Measurements from ENCODE around the gene MECR.

The MECR gene

GRCh38 chr1:29162476-29163138 is 68.1 kb downstream of the MECR start:
- no peaks in the 10 kb centered on the region for H3K27me3 ChIP-seq (ENCODE audit: insufficient read depth, poor library complexity, severe bottlenecking)
- H3K4me1 ChIP-seq (ENCODE audit: insufficient read depth, poor library complexity, severe bottlenecking): no peaks in the 10 kb centered on the region
- no peak for TF ChIP-seq CTCF (IDR thresholded peaks at IDR 0.05; ENCODE audit: poor library complexity, severe bottlenecking)
- DNase-seq (ENCODE audit: low spot score) (no peak), ATAC-seq (ENCODE audit: low read depth) (no peak)
- H3K4me3 ChIP-seq (ENCODE audit: severe bottlenecking): no peak overlapping the region
- H3K27ac ChIP-seq (ENCODE audit: poor library complexity, severe bottlenecking): no peak overlapping the region
- no peaks in the 10 kb centered on the region for H3K9me3 ChIP-seq (ENCODE audit: severe bottlenecking)
- peaks cover 99% of the 10 kb centered on the region for H3K36me3 ChIP-seq (ENCODE audit: low read depth)

GRCh38 chr1:29162025-29162424 is 68.7 kb downstream of the MECR start:
- H3K36me3 ChIP-seq (ENCODE audit: low read depth): peaks cover 99% of the 10 kb centered on the region
- H3K9me3 ChIP-seq (ENCODE audit: severe bottlenecking): no peaks in the 10 kb centered on the region
- H3K27ac ChIP-seq (ENCODE audit: poor library complexity, severe bottlenecking): no peak overlapping the region
- ATAC-seq (ENCODE audit: low read depth) (no peak), DNase-seq (ENCODE audit: low spot score) (no peak)
- no peak overlapping the region for H3K4me3 ChIP-seq (ENCODE audit: severe bottlenecking)
- H3K4me1 ChIP-seq (ENCODE audit: insufficient read depth, poor library complexity, severe bottlenecking): no peaks in the 10 kb centered on the region
- TF ChIP-seq CTCF (IDR thresholded peaks at IDR 0.05; ENCODE audit: poor library complexity, severe bottlenecking): no peak
- H3K27me3 ChIP-seq (ENCODE audit: insufficient read depth, poor library complexity, severe bottlenecking): no peaks in the 10 kb centered on the region

GRCh38 chr1:29159773-29160172 is 71.0 kb downstream of the MECR start:
- no peak for ATAC-seq (ENCODE audit: low read depth)
- no peaks in the 10 kb centered on the region for H3K4me1 ChIP-seq (ENCODE audit: insufficient read depth, poor library complexity, severe bottlenecking)
- no peak for TF ChIP-seq CTCF (IDR thresholded peaks at IDR 0.05; ENCODE audit: poor library complexity, severe bottlenecking)

GRCh38 chr1:29157269-29157601 is 73.5 kb downstream of the MECR start:
- no peaks in the 10 kb centered on the region for H3K4me1 ChIP-seq (ENCODE audit: insufficient read depth, poor library complexity, severe bottlenecking)
- H3K36me3 ChIP-seq (ENCODE audit: low read depth): peaks cover 99% of the 10 kb centered on the region
- no peak overlapping the region for H3K27ac ChIP-seq (ENCODE audit: poor library complexity, severe bottlenecking)
- no peak overlapping the region for H3K4me3 ChIP-seq (ENCODE audit: severe bottlenecking)
- no peak for TF ChIP-seq CTCF (IDR thresholded peaks at IDR 0.05; ENCODE audit: poor library complexity, severe bottlenecking)
- no peak for ATAC-seq (ENCODE audit: low read depth)
- H3K9me3 ChIP-seq (ENCODE audit: severe bottlenecking): no peaks in the 10 kb centered on the region
- H3K27me3 ChIP-seq (ENCODE audit: insufficient read depth, poor library complexity, severe bottlenecking): no peaks in the 10 kb centered on the region
- no peak for DNase-seq (ENCODE audit: low spot score)

More at GRCh38 chr1:29159773-29160172, 71.0 kb downstream of the MECR start:
- Histone ChIP-seq H3K9me3 (ENCODE audit: severe bottlenecking) (no peaks in the 10 kb centered on the region), H3K4me3 (ENCODE audit: severe bottlenecking) (no peak overlapping the region), H3K27ac (ENCODE audit: poor library complexity, severe bottlenecking) (no peak overlapping the region), H3K27me3 (ENCODE audit: insufficient read depth, poor library complexity, severe bottlenecking) (no peaks in the 10 kb centered on the region), H3K36me3 (ENCODE audit: low read depth) (peaks cover 99% of the 10 kb centered on the region)
- no peak for DNase-seq (ENCODE audit: low spot score)

- Histone ChIP-seq H3K27me3 (ENCODE audit: insufficient read depth, poor library complexity, severe bottlenecking) (no peaks in the 10 kb centered on the region), H3K4me1 (ENCODE audit: insufficient read depth, poor library complexity, severe bottlenecking) (no peaks in the 10 kb centered on the region), H3K36me3 (ENCODE audit: low read depth) (peaks cover 99% of the 10 kb centered on the region), H3K27ac (ENCODE audit: poor library complexity, severe bottlenecking) (no peak overlapping the region), H3K9me3 (ENCODE audit: severe bottlenecking) (no peaks in the 10 kb centered on the region), H3K4me3 (ENCODE audit: severe bottlenecking) (no peak overlapping the region)
- DNase-seq (ENCODE audit: low spot score) (no peak), ATAC-seq (ENCODE audit: low read depth) (no peak)
- no peak for TF ChIP-seq CTCF (IDR thresholded peaks at IDR 0.05; ENCODE audit: poor library complexity, severe bottlenecking)
These were observed 74.0 kb downstream of the MECR start for GRCh38 chr1:29156543-29157268.
